ENCODE measurements around the gene AHCYL1. TPM values are rescaled to one million over a fixed set of nuclear protein-coding genes. Genes with fewer than 3 reads are reported as not detected.

The AHCYL1 gene
- total and polyA plus RNA-seq, 2 donors (not counting 3 experiments of a cell fraction or from before 2014, with no cell fraction given) = 49.2 to 74.2 TPM

- Histone ChIP-seq H3K4me3 (replicated peaks in 1 of 3; ENCODE audit: insufficient read depth in 1 of 3, low read depth in 1 of 3, low read length in 3 of 3) (no peak overlapping the region), H3K4me1 (ENCODE audit: control insufficient read depth, extremely low read depth, insufficient read depth, low read length) (peaks cover 37% of the 10 kb centered on the region), H3K9ac (replicated peaks; ENCODE audit: extremely low read depth, insufficient read depth, low read length) (no peak overlapping the region), H3K9me3 (replicated peaks; ENCODE audit: control insufficient read depth, insufficient read depth, low read length) (no peaks in the 10 kb centered on the region), H3K9me1 (replicated peaks; ENCODE audit: control insufficient read depth, extremely low read depth, insufficient read depth, low read length) (no peaks in the 10 kb centered on the region), H3K36me3 (ENCODE audit: control insufficient read depth in 2 of 2, extremely low read depth in 1 of 2, insufficient read depth in 2 of 2, low read length in 2 of 2) (no peaks in the 10 kb centered on the region), H4K20me1 (replicated peaks; ENCODE audit: control insufficient read depth, extremely low read depth, insufficient read depth, low read length) (no peaks in the 10 kb centered on the region), H2AFZ (ENCODE audit: low read depth, low read length) (no peak overlapping the region), H3K27ac (ENCODE audit: insufficient read depth, low read depth, low read length) (no peak overlapping the region), H3K79me2 (ENCODE audit: control insufficient read depth, insufficient read depth, low read length) (peaks cover 38% of the 10 kb centered on the region), H3K27me3 (ENCODE audit: control insufficient read depth in 2 of 2, insufficient read depth in 2 of 2, low read length in 2 of 2) (no peaks in the 10 kb centered on the region), H3K4me2 (ENCODE audit: insufficient read depth, low read length) (no peak overlapping the region)
- ChIA-PET POLR2A (interaction anchor here (0.8 to 2.8 kb wide), 4 partner anchors 62 to 356 kb away, joined by 3 to 16 read pairs (median 4); no protein-coding TSS in a partner anchor), CTCF (interaction anchor here (0.5 to 12.5 kb wide), 76 partner anchors 9 to 494 kb away, joined by 3 to 807 read pairs (median 7); partner anchors contain the start of genes CSF1, GNAI3, GSTM1 and GSTM4)
- FAIRE-seq (no peak), DNase-seq (ENCODE audit: low read depth, low spot score) (peak; percentile 34)
- intact Hi-C loops (cut with micrococcal nuclease) (loop anchor here (1.0 to 2.0 kb wide), 7 partner anchors 20 to 437 kb away; partner anchors contain the start of gene CSF1), dilution Hi-C loops (cut with MboI; ENCODE audit: extremely low pct_ligation_motif_present, low sequenced_read_pairs) (no loop called here)
- TF ChIP-seq GATA2 (IDR thresholded peaks at IDR 0.05; ENCODE audit: insufficient read depth, insufficient read length, low read depth, low read length) = no peak
- TF ChIP-seq, protein P1, sequence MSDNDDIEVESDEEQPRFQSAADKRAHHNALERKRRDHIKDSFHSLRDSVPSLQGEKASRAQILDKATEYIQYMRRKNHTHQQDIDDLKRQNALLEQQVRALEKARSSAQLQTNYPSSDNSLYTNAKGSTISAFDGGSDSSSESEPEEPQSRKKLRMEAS (IDR thresholded peaks at IDR 0.05; ENCODE audit: insufficient read depth, insufficient read length) = no peak
- no peak for TF ChIP-seq POLR2A (IDR thresholded peaks at IDR 0.05; ENCODE audit: low read depth, low read length)
- TF ChIP-seq POLR2AphosphoS5 (IDR thresholded peaks at IDR 0.05; ENCODE audit: insufficient read depth, low read depth, low read length) = no peak
- TF ChIP-seq MYC (IDR thresholded peaks at IDR 0.05; ENCODE audit: low read depth, low read length) = no peak
- no peak for TF ChIP-seq JUN (IDR thresholded peaks at IDR 0.05; ENCODE audit: borderline replicate concordance, insufficient read depth, insufficient read length, low read depth)
- no peak for TF ChIP-seq FOS (IDR thresholded peaks at IDR 0.05; ENCODE audit: borderline replicate concordance, insufficient read depth, low read length)
- no peak for TF ChIP-seq EZH2 (IDR thresholded peaks at IDR 0.05; ENCODE audit: borderline replicate concordance, low read depth, low read length, severe bottlenecking)
- no peak for TF ChIP-seq CTCF (IDR thresholded peaks at IDR 0.05; ENCODE audit: extremely low read depth in 1 of 2, insufficient read depth in 1 of 2, low read depth in 1 of 2, low read length in 2 of 2)
- no TSS peak for BruUV-seq (replicated peaks)
These were observed 442 bp upstream of the AHCYL1 start for GRCh38 chr1:109984190-109984455.
